GM04504 (cell line): ENCODE data around the gene ZNF469.

Experiments
- DNase-seq: peaks from one replicate; pipeline ENCODE4 v3.0.0-alpha.2; 2012; ENCODE audit warnings: low read depth

The ZNF469 gene

GRCh38 chr16:88347656-88348376 lies 34.9 kb upstream of the ZNF469 start:
- DNase-seq = no peak

GRCh38 chr16:88348377-88349152 lies 34.2 kb upstream of the ZNF469 start:
- DNase-seq = no peak

- DNase-seq = no peak
These were observed 33.4 kb upstream of the ZNF469 start for GRCh38 chr16:88349153-88349902.

GRCh38 chr16:88349903-88350900 lies 32.6 kb upstream of the ZNF469 start:
- DNase-seq = no peak

- DNase-seq = no peak
These were observed 31.8 kb upstream of the ZNF469 start for GRCh38 chr16:88350922-88351321.

- DNase-seq = no peak
These were observed 31.2 kb upstream of the ZNF469 start for GRCh38 chr16:88351491-88352101.

GRCh38 chr16:88352261-88353200 lies 30.2 kb upstream of the ZNF469 start:
- DNase-seq = no peak

- DNase-seq = no peak
These were observed 29.5 kb upstream of the ZNF469 start for GRCh38 chr16:88353232-88353631.

- no peak for DNase-seq
These were observed 29.1 kb upstream of the ZNF469 start for GRCh38 chr16:88353691-88354090.

GRCh38 chr16:88354229-88355092 lies 28.3 kb upstream of the ZNF469 start:
- no peak for DNase-seq

GRCh38 chr16:88355093-88355388 lies 27.7 kb upstream of the ZNF469 start:
- DNase-seq = no peak

GRCh38 chr16:88355389-88356123 lies 27.2 kb upstream of the ZNF469 start:
- no peak for DNase-seq

- DNase-seq = no peak
These were observed 26.5 kb upstream of the ZNF469 start for GRCh38 chr16:88356124-88356726.

GRCh38 chr16:88356727-88357199 lies 26.0 kb upstream of the ZNF469 start:
- DNase-seq = no peak

GRCh38 chr16:88357317-88358022 lies 25.3 kb upstream of the ZNF469 start:
- DNase-seq = no peak

GRCh38 chr16:88358023-88358420 lies 24.7 kb upstream of the ZNF469 start:
- DNase-seq = no peak

GRCh38 chr16:88359008-88359407 lies 23.8 kb upstream of the ZNF469 start:
- DNase-seq = no peak
